Measurements from ENCODE around the gene HDAC8. TPM values are rescaled to one million over a fixed set of nuclear protein-coding genes. Genes with fewer than 3 reads are reported as not detected.

HDAC8 gene
- total RNA-seq, 1 donor from 2014 or later: 23.0 TPM

- Mint-ChIP-seq H3K4me1 (ENCODE audit: low read depth) (peaks cover 11% of the 10 kb centered on the region), H3K9me3 (ENCODE audit: low read depth) (no peaks in the 10 kb centered on the region), H3K4me3 (ENCODE audit: unreplicated experiment) (no peak overlapping the region), H3K27me3 (ENCODE audit: low read depth) (peaks cover 20% of the 10 kb centered on the region), H3K36me3 (ENCODE audit: low read depth) (peaks cover 5% of the 10 kb centered on the region), H3K27ac (ENCODE audit: unreplicated experiment) (no peak overlapping the region)
- no peak for DNase-seq (ENCODE audit: low spot score)
- TF ChIP-seq CTCF (IDR thresholded peaks at IDR 0.05): no peak
Observed at GRCh38 chrX:72280321-72280845, 292.3 kb downstream of the HDAC8 start.

Other genes with a start within 250 kb of the HDAC8 start
- 5.2 to 8.0 TPM (median 5.3 TPM) in 3 replicates for gene PHKA1, start 141.5 kb upstream of the HDAC8 start, total RNA-seq
- gene DMRTC1B, start 204.0 kb upstream of the HDAC8 start, total RNA-seq: not detected in 3 replicates
- not detected in 3 replicates for gene FAM236B, start 209.8 kb upstream of the HDAC8 start, total RNA-seq
- gene FAM236D, start 235.4 kb upstream of the HDAC8 start, total RNA-seq: not detected in 3 replicates